Panc1 (cell line): ENCODE measurements around the gene OGG1. TPM values are rescaled to one million over a fixed set of nuclear protein-coding genes. Genes with fewer than 3 reads are reported as not detected.

Experiments used
- ATAC-seq: fragments of 200-7000 bp; cut with Tn5 transposase; 2 replicates; pipeline ENCODE4 v1.9.1; 2020; ENCODE audit warnings: mild to moderate bottlenecking, moderate library complexity
- BruUV-seq: library from RNA; stranded (reverse); fragments of 400-500 nt; replicated peaks from 2 replicates; lab custom pipeline; 2021; lab: Mats Ljungman, UMichigan
- CTCF ChIA-PET: fragments of 300-600 bp; sonication (Branson Sonifier 250); formaldehyde crosslinking; loops from one replicate; lab custom pipeline; 2022; ENCODE audit warnings: antibody characterized with exemption; lab: Charles Lee
- POLR2A ChIA-PET: fragments of 300-600 bp; sonication (Branson Sonifier 250); formaldehyde crosslinking; loops from one replicate; lab custom pipeline; 2022; ENCODE audit warnings: antibody characterized with exemption; lab: Charles Lee
- DNase-seq: peaks from one replicate; pipeline ENCODE4 v3.0.0-alpha.2; 2010; ENCODE audit warnings: low read depth, low spot score
- H3K27ac ChIP-seq: 2 replicates; pipeline ENCODE4 v1.5.1; 2011; ENCODE audit warnings: mild to moderate bottlenecking, low read length, inconsistent platforms
- H3K27me3 ChIP-seq: fragments of 200-500 bp; sonication (Bioruptor generic); 2 replicates; pipeline ENCODE4 v1.6.0; 2014; ENCODE audit warnings: low read length, inconsistent platforms; ENCODE audit not compliant: control insufficient read depth, insufficient read depth
- H3K36me3 ChIP-seq: fragments of 200-500 bp; sonication (Bioruptor generic); 2 replicates; pipeline ENCODE4 v1.5.1; 2014; ENCODE audit warnings: inconsistent platforms, mild to moderate bottlenecking, low read length, moderate library complexity; ENCODE audit not compliant: control insufficient read depth, insufficient read depth
- H3K4me1 ChIP-seq: 2 replicates; pipeline ENCODE4 v1.5.1; 2011; ENCODE audit warnings: inconsistent platforms, mild to moderate bottlenecking, low read length, moderate library complexity; ENCODE audit not compliant: control insufficient read depth, insufficient read depth
- H3K4me3 ChIP-seq, 2 experiments: 2 replicates each; pipeline ENCODE4 v1.5.1; 2011 to 2012; ENCODE audit warnings: low read depth in 2 of 2, low read length in 2 of 2, mild to moderate bottlenecking in 2 of 2, inconsistent platforms in 1 of 2, moderate library complexity in 1 of 2
- H3K9me3 ChIP-seq: fragments of 200-500 bp; sonication (Bioruptor generic); 2 replicates; pipeline ENCODE4 v1.5.1; 2014; ENCODE audit warnings: low read depth, mild to moderate bottlenecking, inconsistent platforms, low read length, moderate library complexity; ENCODE audit not compliant: control insufficient read depth, insufficient read depth
- CTCF ChIP-seq: fragments of 450-650 bp; IDR thresholded peaks from 2 replicates; pipeline ENCODE4 v1.5.1; 2017; ENCODE audit warnings: mild to moderate bottlenecking
- POLR2AphosphoS5 ChIP-seq: IDR thresholded peaks from 2 replicates; pipeline ENCODE4 v1.6.1; 2012; ENCODE audit warnings: mild to moderate bottlenecking, low read depth, low read length, moderate library complexity
- REST ChIP-seq, 2 experiments: IDR thresholded peaks; 2 replicates each; pipeline ENCODE4 v1.6.1; 2011 to 2012; ENCODE audit warnings: low read depth in 2 of 2, control low read depth in 1 of 2, low read length in 1 of 2, mild to moderate bottlenecking in 1 of 2, moderate library complexity in 1 of 2; ENCODE audit not compliant: insufficient read depth in 1 of 2
- SIN3A ChIP-seq: IDR thresholded peaks from 2 replicates; pipeline ENCODE4 v1.6.1; 2012; ENCODE audit warnings: low read depth, mild to moderate bottlenecking, low read length, moderate library complexity, borderline replicate concordance; ENCODE audit not compliant: insufficient read depth
- TCF7L2 ChIP-seq: IDR thresholded peaks from 2 replicates; pipeline ENCODE4 v1.6.1; 2011; ENCODE audit warnings: mild to moderate bottlenecking, low read depth, low read length, inconsistent platforms
- in situ Hi-C: cut with HindIII; loops from 2 replicates; pipeline ENCODE4 v1.10.0; 2016; ENCODE audit warnings: low sequenced_read_pairs, low pct_unique_long_range_greater_than_20kb
- intact Hi-C: fragments of 100-400 bp; cut with micrococcal nuclease; formaldehyde crosslinking; loops from one replicate; pipeline ENCODE4 v1.10.0; 2022; ENCODE audit not compliant: unreplicated experiment
- total RNA-seq: library from RNA; stranded (reverse); gene quantifications from one replicate; pipeline ENCODE4 v1.2.1, GENCODE V29; 2021; ENCODE audit not compliant: unreplicated experiment

Gene OGG1
- total RNA-seq, 1 experiment from 2014 or later = 32.5 TPM

- BruUV-seq = no TSS peak
- TF ChIP-seq CTCF (no peak), REST (IDR thresholded peaks at IDR 0.05; ENCODE audit: insufficient read depth in 1 of 2, low read depth in 2 of 2, low read length in 1 of 2) (no peak), POLR2AphosphoS5 (no peak), SIN3A (no peak), TCF7L2 (no peak)
- DNase-seq (no peak), ATAC-seq (no peak)
- intact Hi-C loops (no loop called here), in situ Hi-C loops (no loop called here)
- H3K27me3 ChIP-seq = no peaks in the 10 kb centered on the region
- ChIA-PET CTCF (no interaction called here), POLR2A (interaction anchor here (0.7 kb wide), 1 partner anchor 27 kb away, joined by 13 read pairs; no protein-coding TSS in a partner anchor)
- no peaks in the 10 kb centered on the region for H3K9me3 ChIP-seq
- H3K4me1 ChIP-seq = no peaks in the 10 kb centered on the region
- no peak overlapping the region for H3K4me3 ChIP-seq
- peaks cover 14% of the 10 kb centered on the region for H3K36me3 ChIP-seq
- H3K27ac ChIP-seq = no peak overlapping the region
Observed at GRCh38 chr3:9797196-9797945, 47.6 kb downstream of the OGG1 start.

- TF ChIP-seq CTCF = no peak; the same call in 1 of the 2 replicates
- TF ChIP-seq REST (IDR thresholded peaks at IDR 0.05; ENCODE audit: insufficient read depth in 1 of 2, low read depth in 2 of 2, low read length in 1 of 2) = no peak
- TF ChIP-seq POLR2AphosphoS5 = no peak
- TF ChIP-seq TCF7L2 = no peak
- TF ChIP-seq SIN3A = no peak
- Histone ChIP-seq H3K4me1 (no peaks in the 10 kb centered on the region), H3K4me3 (no peak overlapping the region), H3K27ac (no peak overlapping the region), H3K27me3 (no peaks in the 10 kb centered on the region), H3K36me3 (peaks cover 24% of the 10 kb centered on the region), H3K9me3 (no peaks in the 10 kb centered on the region)
- DNase-seq (no peak), ATAC-seq (no peak)
- in situ Hi-C loops (no loop called here), intact Hi-C loops (no loop called here)
- CTCF ChIA-PET = no interaction called here
- POLR2A ChIA-PET = no interaction called here
- no TSS peak for BruUV-seq
Observed at GRCh38 chr3:9800529-9800928, 50.8 kb downstream of the OGG1 start.
